Lower lobe of right lung (tissue), 2 donors: Measurements from ENCODE around the gene PLA2G4B. TPM values are rescaled to one million over a fixed set of nuclear protein-coding genes. Genes with fewer than 3 reads are reported as not detected.

Experiments
- ATAC-seq, 2 donors: fragments of 200-7000 bp; cut with Tn5 transposase; one replicate each; pipeline ENCODE4 v1.9.1; 2020 to 2022; ENCODE audit warnings: mild to moderate bottlenecking in 2 of 2, moderate library complexity in 2 of 2
- DNase-seq: peaks from one replicate; pipeline ENCODE4 v3.0.0-alpha.2; 2020
- H3K27ac ChIP-seq: fragments of 200-600 bp; one replicate; pipeline ENCODE4 v1.8.0; 2022
- H3K27me3 ChIP-seq: fragments of 200-600 bp; one replicate; pipeline ENCODE4 v1.8.0; 2022; ENCODE audit warnings: low read depth
- H3K36me3 ChIP-seq: fragments of 200-600 bp; one replicate; pipeline ENCODE4 v1.8.0; 2022; ENCODE audit warnings: mild to moderate bottlenecking
- H3K4me1 ChIP-seq: fragments of 200-600 bp; one replicate; pipeline ENCODE4 v1.8.0; 2022
- H3K4me3 ChIP-seq: fragments of 200-600 bp; one replicate; pipeline ENCODE4 v1.8.0; 2022; ENCODE audit warnings: mild to moderate bottlenecking
- H3K9me3 ChIP-seq: fragments of 200-600 bp; one replicate; pipeline ENCODE4 v1.8.0; 2022
- intact Hi-C: fragments of 100-400 bp; cut with DNase I; formaldehyde crosslinking; loops from one replicate; pipeline ENCODE4 v1.11.0; 2022
- total RNA-seq: library from RNA; stranded (reverse); fragmentation: NEBNext Ultra II Directional; extraction: Animal tissue kit (Norgen Biotek cat#: 25700); gene quantifications from one replicate; pipeline ENCODE4 v1.2.1, GENCODE V29; 2021
- TF ChIP-seq, protein P1 (sequence below): fragments of 200-600 bp; IDR thresholded peaks from one replicate; pipeline ENCODE4 v1.8.0; 2022; ENCODE audit warnings: antibody characterized with exemption, mild to moderate bottlenecking
- donor health status: DM: no; HTN: yes; CAD: no; lungs with severe emphysema.

Gene PLA2G4B
- total RNA-seq, 1 donor from 2014 or later, result 13.8 TPM

DNA sequence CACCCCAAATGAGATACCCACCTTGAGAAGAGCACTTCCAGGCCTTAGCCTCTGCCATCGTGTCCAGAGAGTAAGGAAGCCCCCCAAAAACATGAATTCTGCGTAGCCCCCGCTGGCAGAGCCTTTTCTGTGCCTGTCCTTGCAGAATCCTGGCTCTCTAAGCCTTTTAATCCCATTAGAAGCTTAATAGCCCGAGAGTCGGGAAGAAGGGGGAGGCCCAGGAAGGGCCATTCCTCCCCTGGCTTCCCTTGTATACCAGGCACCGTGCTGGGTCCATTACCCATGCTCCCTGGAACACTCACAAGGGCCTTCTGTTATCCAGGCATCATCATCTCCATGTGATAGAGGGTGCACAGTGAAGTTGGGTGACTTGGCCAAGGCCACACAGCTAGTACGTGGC, 48.1 kb downstream of the PLA2G4B start:
- Histone ChIP-seq H3K4me3 (no peak overlapping the region), H3K9me3 (no peaks in the 10 kb centered on the region), H3K27me3 (no peaks in the 10 kb centered on the region), H3K27ac (no peak overlapping the region), H3K36me3 (no peaks in the 10 kb centered on the region), H3K4me1 (peaks cover 13% of the 10 kb centered on the region)
- no peak for ATAC-seq
- DNase-seq, result no peak
- intact Hi-C loops, result no loop called here
- TF ChIP-seq, protein P1, sequence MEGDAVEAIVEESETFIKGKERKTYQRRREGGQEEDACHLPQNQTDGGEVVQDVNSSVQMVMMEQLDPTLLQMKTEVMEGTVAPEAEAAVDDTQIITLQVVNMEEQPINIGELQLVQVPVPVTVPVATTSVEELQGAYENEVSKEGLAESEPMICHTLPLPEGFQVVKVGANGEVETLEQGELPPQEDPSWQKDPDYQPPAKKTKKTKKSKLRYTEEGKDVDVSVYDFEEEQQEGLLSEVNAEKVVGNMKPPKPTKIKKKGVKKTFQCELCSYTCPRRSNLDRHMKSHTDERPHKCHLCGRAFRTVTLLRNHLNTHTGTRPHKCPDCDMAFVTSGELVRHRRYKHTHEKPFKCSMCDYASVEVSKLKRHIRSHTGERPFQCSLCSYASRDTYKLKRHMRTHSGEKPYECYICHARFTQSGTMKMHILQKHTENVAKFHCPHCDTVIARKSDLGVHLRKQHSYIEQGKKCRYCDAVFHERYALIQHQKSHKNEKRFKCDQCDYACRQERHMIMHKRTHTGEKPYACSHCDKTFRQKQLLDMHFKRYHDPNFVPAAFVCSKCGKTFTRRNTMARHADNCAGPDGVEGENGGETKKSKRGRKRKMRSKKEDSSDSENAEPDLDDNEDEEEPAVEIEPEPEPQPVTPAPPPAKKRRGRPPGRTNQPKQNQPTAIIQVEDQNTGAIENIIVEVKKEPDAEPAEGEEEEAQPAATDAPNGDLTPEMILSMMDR, result no peak

GRCh38 chr15:41887161-41887560, 48.5 kb downstream of the PLA2G4B start:
- H3K27ac ChIP-seq, result no peak overlapping the region
- DNase-seq (no peak), ATAC-seq (no peak)
- H3K4me3 ChIP-seq, result no peak overlapping the region
- H3K9me3 ChIP-seq, result no peaks in the 10 kb centered on the region
- TF ChIP-seq, protein P1, result no peak
- no peaks in the 10 kb centered on the region for H3K36me3 ChIP-seq
- intact Hi-C loops, result no loop called here
- H3K4me1 ChIP-seq, result peaks cover 9% of the 10 kb centered on the region
- H3K27me3 ChIP-seq, result no peaks in the 10 kb centered on the region

DNA sequence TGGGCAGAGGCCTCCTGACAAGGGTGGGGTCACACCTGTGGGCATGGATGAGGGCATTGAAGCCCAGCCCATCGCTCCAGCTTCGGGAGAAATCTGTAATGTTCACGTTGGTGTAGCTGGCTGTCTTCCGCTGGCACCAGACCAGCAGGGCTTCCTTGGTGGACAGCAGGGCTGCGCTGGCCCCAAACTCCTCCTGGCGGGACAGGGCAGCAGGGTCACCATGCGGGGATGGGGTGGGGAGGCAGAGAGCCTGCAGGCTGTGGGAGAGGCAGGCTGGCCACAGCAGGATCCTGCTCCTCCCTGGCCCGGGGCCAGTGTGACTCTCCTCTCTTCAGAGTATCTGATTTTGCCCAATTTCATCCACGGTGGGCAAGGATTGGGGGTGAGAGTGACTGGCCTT, 49.2 kb downstream of the PLA2G4B start:
- Histone ChIP-seq H3K27me3 (no peaks in the 10 kb centered on the region), H3K27ac (no peak overlapping the region), H3K4me1 (peaks cover 6% of the 10 kb centered on the region), H3K4me3 (no peak overlapping the region), H3K36me3 (no peaks in the 10 kb centered on the region), H3K9me3 (no peaks in the 10 kb centered on the region)
- no peak for DNase-seq
- TF ChIP-seq, protein P1, result no peak
- no peak for ATAC-seq
- intact Hi-C loops, result no loop called here

DNA sequence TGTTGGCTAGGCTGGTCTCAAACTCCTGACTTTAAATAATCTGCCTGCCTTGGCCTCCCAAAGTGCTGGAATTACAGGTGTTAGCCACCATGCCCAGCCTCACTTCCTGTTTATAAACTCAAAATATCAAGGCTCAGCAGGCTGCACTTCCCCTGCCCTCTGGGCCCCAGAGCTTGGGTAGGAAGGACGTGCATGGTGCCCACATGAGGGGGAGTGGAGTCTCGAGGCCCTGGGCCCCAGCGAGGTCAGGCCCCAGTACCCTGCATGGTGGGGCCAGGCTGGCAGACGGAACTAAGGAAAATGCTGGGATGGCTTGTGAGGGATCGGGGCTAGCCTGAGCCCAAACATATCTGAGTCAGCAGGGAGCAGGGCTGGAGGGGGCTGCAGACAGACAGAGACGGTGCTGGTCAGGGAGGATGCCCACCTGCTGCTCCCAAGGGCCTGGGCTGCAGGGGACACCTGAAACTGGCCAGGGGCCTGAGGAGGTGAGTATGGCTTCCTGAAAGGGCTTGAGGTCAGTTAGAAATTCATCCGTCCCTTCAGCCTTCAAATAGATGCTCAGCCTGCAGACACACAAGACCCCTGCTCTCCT, 50.1 kb downstream of the PLA2G4B start:
- no peaks in the 10 kb centered on the region for H3K27me3 ChIP-seq
- no peaks in the 10 kb centered on the region for H3K9me3 ChIP-seq
- no peaks in the 10 kb centered on the region for H3K36me3 ChIP-seq
- intact Hi-C loops, result no loop called here
- no peak overlapping the region for H3K4me3 ChIP-seq
- DNase-seq (no peak), ATAC-seq (no peak)
- H3K27ac ChIP-seq, result no peak overlapping the region
- TF ChIP-seq, protein P1, result no peak
- H3K4me1 ChIP-seq, result peaks cover 10% of the 10 kb centered on the region

GRCh38 chr15:41890050-41890690, 51.5 kb downstream of the PLA2G4B start:
- H3K36me3 ChIP-seq, result no peaks in the 10 kb centered on the region
- H3K4me1 ChIP-seq, result peaks cover 24% of the 10 kb centered on the region
- H3K27ac ChIP-seq, result no peak overlapping the region
- no peaks in the 10 kb centered on the region for H3K27me3 ChIP-seq
- ATAC-seq (no peak), DNase-seq (no peak)
- intact Hi-C loops, result no loop called here
- TF ChIP-seq, protein P1, result no peak
- H3K9me3 ChIP-seq, result no peaks in the 10 kb centered on the region
- no peak overlapping the region for H3K4me3 ChIP-seq
